ENCODE measurements around the gene FEV. TPM values are rescaled to one million over a fixed set of nuclear protein-coding genes. Genes with fewer than 3 reads are reported as not detected.

Gene FEV
- total RNA-seq, 1 donor from 2014 or later, result 15.6 TPM

DNA sequence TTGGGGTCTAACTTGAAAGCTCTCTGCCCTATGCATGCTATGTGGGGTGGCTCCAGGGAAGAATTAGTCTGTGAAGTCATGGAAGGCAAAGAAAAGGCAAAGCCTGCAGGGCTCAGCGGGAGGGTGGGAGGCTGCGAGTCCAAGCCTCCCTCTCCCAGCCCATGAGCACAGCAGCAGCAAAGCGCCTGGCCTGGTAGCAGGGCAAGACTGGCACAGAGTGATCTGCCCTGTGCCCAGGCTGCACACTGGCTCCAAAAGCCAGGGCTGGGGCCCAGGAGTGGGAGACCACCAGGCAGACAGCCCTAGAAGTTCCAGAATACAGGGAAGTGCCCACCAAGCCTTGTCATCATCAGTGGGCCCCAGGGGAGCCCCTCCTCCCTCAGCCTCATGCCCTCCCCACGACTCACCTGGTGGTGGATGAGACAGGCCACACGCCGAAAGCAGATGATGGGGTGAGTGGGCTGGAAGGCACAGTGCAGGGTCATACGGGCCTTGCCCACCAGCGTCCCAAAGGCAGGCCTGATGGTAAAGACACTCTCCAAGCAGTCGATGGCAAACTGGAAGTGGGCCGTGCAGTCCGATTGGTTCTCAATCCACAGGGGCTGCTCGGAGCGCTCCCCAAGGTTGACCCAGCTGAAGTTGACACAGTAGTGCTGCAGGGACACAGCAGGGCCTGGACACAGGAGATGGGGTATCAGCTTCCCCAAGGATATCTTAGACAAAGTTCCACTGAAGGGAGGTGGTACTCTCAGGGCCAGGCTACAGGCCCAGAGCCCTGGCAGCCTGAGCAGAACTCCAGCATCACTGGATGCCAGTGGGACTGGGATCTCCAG lies 44.2 kb upstream of the FEV start:
- Mint-ChIP-seq H3K27me3 (peaks cover 53% of the 10 kb centered on the region), H3K4me3 (ENCODE audit: low read depth) (no peak overlapping the region), H3K27ac (no peak overlapping the region), H3K36me3 (ENCODE audit: insufficient read depth) (no peaks in the 10 kb centered on the region), H3K9me3 (ENCODE audit: low read depth) (no peaks in the 10 kb centered on the region), H3K4me1 (ENCODE audit: low read depth) (no peaks in the 10 kb centered on the region)
- TF ChIP-seq, protein P1, sequence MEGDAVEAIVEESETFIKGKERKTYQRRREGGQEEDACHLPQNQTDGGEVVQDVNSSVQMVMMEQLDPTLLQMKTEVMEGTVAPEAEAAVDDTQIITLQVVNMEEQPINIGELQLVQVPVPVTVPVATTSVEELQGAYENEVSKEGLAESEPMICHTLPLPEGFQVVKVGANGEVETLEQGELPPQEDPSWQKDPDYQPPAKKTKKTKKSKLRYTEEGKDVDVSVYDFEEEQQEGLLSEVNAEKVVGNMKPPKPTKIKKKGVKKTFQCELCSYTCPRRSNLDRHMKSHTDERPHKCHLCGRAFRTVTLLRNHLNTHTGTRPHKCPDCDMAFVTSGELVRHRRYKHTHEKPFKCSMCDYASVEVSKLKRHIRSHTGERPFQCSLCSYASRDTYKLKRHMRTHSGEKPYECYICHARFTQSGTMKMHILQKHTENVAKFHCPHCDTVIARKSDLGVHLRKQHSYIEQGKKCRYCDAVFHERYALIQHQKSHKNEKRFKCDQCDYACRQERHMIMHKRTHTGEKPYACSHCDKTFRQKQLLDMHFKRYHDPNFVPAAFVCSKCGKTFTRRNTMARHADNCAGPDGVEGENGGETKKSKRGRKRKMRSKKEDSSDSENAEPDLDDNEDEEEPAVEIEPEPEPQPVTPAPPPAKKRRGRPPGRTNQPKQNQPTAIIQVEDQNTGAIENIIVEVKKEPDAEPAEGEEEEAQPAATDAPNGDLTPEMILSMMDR (IDR thresholded peaks at IDR 0.05; ENCODE audit: unreplicated experiment), result no peak
- DNase-seq (ENCODE audit: low spot score, unreplicated experiment), result no peak

DNA sequence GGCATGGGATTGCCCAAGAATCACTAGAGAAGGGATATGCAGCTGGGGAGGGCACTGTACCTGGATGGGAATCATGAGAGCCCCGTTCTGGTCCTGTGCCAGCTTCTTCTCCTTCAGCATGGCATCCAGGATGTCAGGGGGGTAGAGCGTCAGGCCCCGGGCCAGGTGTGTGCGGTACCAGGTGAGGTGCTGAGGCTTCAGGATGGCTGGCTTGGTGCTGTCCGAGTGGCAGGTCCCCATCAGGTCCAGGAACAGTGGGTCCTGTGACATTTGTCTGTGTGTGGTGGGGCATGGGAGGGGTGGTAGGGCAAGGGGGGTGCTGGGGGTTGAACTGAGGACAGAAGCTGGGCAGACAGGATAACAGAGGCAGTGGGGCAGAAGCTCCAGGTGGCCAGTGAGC lies 43.2 kb upstream of the FEV start:
- H3K9me3 Mint-ChIP-seq (ENCODE audit: low read depth), result no peaks in the 10 kb centered on the region

DNA sequence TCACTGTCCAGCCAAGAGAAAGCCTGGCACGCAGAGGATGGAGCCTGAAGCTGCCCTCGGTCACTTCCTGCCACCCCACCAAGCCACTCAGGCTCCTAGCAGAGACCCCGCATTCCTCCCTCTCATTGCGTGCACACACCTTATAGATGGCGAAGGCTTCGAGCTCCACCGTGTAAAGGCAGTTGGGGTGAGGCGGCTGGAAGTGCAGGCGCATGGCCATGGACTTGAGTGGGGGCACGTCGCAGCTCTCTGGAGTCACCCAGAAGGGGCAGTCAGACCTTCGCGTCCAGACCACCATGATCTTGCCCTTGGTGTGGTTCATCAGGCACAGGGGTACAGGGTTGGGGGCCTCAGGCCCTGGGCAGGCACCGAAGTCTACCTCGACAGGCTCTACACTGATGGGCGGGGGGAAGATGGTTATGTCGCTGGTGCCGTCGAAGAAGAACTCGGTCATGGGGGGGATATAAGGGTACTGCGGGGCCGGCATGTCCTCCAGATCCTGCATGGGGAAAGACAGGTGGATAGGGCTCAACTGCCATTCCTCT lies 42.6 kb upstream of the FEV start:
- no peaks in the 10 kb centered on the region for H3K36me3 Mint-ChIP-seq (ENCODE audit: insufficient read depth)
- H3K27ac Mint-ChIP-seq, result no peak overlapping the region
- no peaks in the 10 kb centered on the region for H3K4me1 Mint-ChIP-seq (ENCODE audit: low read depth)
- no peak for DNase-seq (ENCODE audit: low spot score, unreplicated experiment)
- H3K4me3 Mint-ChIP-seq (ENCODE audit: low read depth), result no peak overlapping the region
- TF ChIP-seq, protein P1 (IDR thresholded peaks at IDR 0.05; ENCODE audit: unreplicated experiment), result no peak
- H3K27me3 Mint-ChIP-seq, result peaks cover 50% of the 10 kb centered on the region
- no peaks in the 10 kb centered on the region for H3K9me3 Mint-ChIP-seq (ENCODE audit: low read depth)

More for the DNA sequence above, 43.2 kb upstream of the FEV start:
- Mint-ChIP-seq H3K36me3 (ENCODE audit: insufficient read depth) (no peaks in the 10 kb centered on the region), H3K4me3 (ENCODE audit: low read depth) (no peak overlapping the region), H3K4me1 (ENCODE audit: low read depth) (no peaks in the 10 kb centered on the region), H3K27me3 (peaks cover 48% of the 10 kb centered on the region), H3K27ac (no peak overlapping the region)
- DNase-seq (ENCODE audit: low spot score, unreplicated experiment), result no peak
- TF ChIP-seq, protein P1 (IDR thresholded peaks at IDR 0.05; ENCODE audit: unreplicated experiment), result no peak

DNA sequence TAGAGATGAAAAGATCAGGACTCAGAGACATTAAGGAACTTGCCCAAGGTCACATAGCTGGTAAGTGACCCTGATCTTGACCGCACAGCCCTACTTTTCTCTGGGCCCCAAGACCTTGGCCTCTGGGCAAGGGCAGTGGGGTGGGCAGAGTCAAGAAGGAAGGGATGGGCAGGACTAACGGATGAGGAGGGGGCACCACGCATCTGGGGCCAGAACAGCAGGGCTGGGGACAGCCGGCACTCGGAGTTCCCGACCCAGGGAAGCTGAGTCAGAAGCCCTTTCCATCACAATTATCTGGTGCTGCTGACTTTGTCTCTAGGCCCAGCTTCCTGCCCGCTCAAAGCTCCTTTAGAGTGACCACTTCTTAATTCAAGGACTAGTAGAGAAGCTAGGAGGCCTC lies 42.0 kb upstream of the FEV start:
- Mint-ChIP-seq H3K4me3 (ENCODE audit: low read depth) (no peak overlapping the region), H3K4me1 (ENCODE audit: low read depth) (no peaks in the 10 kb centered on the region), H3K9me3 (ENCODE audit: low read depth) (no peaks in the 10 kb centered on the region), H3K27ac (no peak overlapping the region), H3K36me3 (ENCODE audit: insufficient read depth) (no peaks in the 10 kb centered on the region), H3K27me3 (peaks cover 45% of the 10 kb centered on the region)
- TF ChIP-seq, protein P1 (IDR thresholded peaks at IDR 0.05; ENCODE audit: unreplicated experiment), result no peak
- DNase-seq (ENCODE audit: low spot score, unreplicated experiment), result no peak

DNA sequence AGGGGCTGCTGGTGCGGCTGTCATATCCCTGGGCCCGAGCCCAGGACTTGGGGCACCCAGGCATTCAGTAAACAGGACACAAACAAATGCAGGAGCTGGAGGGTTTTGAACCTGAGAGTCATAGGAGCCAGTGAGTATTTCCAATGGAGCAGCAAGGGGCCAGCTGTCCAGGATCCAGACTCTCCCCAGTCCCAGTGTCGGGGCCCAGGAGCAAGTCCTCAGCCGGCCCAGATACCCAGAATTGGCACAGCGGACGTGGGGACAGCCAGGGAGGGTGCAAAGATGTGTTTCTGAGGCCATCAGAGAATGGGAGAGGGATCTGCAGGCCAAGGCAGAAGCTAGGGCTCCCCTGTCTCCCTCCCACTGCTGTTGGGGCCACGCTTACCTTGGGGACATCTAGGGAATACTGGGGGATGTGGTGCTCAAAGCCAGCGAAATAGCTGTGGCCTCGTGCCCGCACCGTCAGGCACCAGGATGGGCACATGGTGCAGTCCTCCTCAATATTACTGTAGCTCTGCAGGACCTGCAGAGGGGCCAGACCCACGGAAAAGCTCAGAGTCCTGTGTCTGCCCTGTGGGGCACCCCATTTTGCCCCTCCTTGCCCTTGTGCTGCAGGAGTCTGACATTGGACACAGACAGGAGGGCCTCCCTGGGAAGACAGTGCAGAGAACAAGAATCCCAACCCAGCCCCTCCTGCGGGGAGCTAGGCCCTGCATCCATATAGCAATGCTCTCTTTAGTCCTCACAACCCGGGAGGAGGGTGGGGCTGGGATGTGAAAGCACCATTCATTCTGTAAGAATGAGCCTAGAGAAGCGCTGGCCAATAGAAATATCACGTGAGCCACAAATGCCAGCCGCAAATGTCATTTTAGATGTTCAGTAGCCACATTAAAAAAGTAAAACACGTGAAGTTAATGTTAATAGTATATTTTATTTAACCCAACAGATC lies 40.9 kb upstream of the FEV start:
- no peak for DNase-seq (ENCODE audit: low spot score, unreplicated experiment)
- TF ChIP-seq, protein P1 (IDR thresholded peaks at IDR 0.05; ENCODE audit: unreplicated experiment), result no peak
- Mint-ChIP-seq H3K27ac (no peak overlapping the region), H3K27me3 (peaks cover 45% of the 10 kb centered on the region), H3K4me1 (ENCODE audit: low read depth) (no peaks in the 10 kb centered on the region), H3K4me3 (ENCODE audit: low read depth) (no peak overlapping the region), H3K9me3 (ENCODE audit: low read depth) (no peaks in the 10 kb centered on the region), H3K36me3 (ENCODE audit: insufficient read depth) (no peaks in the 10 kb centered on the region)
